Trophoblast cell (in vitro differentiated cells and primary cell): ENCODE data around the gene UPK3A.

Source experiments
- DNase-seq, 2 donors: peaks; one replicate each; pipeline ENCODE4 v3.0.0-alpha.2; 2016
- H2AFZ ChIP-seq: 2 replicates; pipeline ENCODE4 v1.6.1; 2013; ENCODE audit warnings: low read length, moderate library complexity, mild to moderate bottlenecking; ENCODE audit not compliant: insufficient read depth, poor library complexity
- H2AK5ac ChIP-seq: 2 replicates; pipeline ENCODE4 v1.6.1; 2013; ENCODE audit warnings: mild to moderate bottlenecking, low read length
- H2BK120ac ChIP-seq: 2 replicates; pipeline ENCODE4 v1.6.1; 2013; ENCODE audit warnings: low read length, mild to moderate bottlenecking, moderate library complexity; ENCODE audit not compliant: insufficient read depth, poor library complexity
- H2BK12ac ChIP-seq: 2 replicates; pipeline ENCODE4 v1.6.1; 2013; ENCODE audit warnings: mild to moderate bottlenecking, low read length, moderate library complexity
- H2BK5ac ChIP-seq: 2 replicates; pipeline ENCODE4 v1.6.1; 2013; ENCODE audit warnings: low read length, low read depth, moderate library complexity, mild to moderate bottlenecking; ENCODE audit not compliant: poor library complexity
- H3K14ac ChIP-seq: 2 replicates; pipeline ENCODE4 v1.6.1; 2013; ENCODE audit warnings: mild to moderate bottlenecking, low read length
- H3K18ac ChIP-seq: 2 replicates; pipeline ENCODE4 v1.6.1; 2013; ENCODE audit warnings: mild to moderate bottlenecking, low read length
- H3K23ac ChIP-seq: 2 replicates; pipeline ENCODE4 v1.6.1; 2013; ENCODE audit warnings: low read length
- H3K27ac ChIP-seq: 2 replicates; pipeline ENCODE4 v1.5.1; 2013; ENCODE audit warnings: low read depth, mild to moderate bottlenecking, inconsistent platforms, low read length, moderate library complexity
- H3K27me3 ChIP-seq: 2 replicates; pipeline ENCODE4 v1.6.1; 2013; ENCODE audit warnings: inconsistent platforms, mild to moderate bottlenecking, low read length, moderate library complexity; ENCODE audit not compliant: insufficient read depth
- H3K36me3 ChIP-seq, 2 experiments: 1 replicate in 1 of 2; 2 replicates in 1 of 2; pipeline ENCODE4 v1.6.1; 2013; ENCODE audit warnings: low read length in 2 of 2, mild to moderate bottlenecking in 2 of 2, moderate library complexity in 1 of 2; ENCODE audit not compliant: insufficient read depth in 2 of 2, control insufficient read depth in 1 of 2
- H3K4ac ChIP-seq: 2 replicates; pipeline ENCODE4 v1.6.1; 2013; ENCODE audit warnings: low read depth, mild to moderate bottlenecking, low read length, moderate library complexity
- H3K4me1 ChIP-seq, 2 experiments: 1 replicate in 1 of 2; 2 replicates in 1 of 2; pipeline ENCODE4 v1.6.1; 2013; ENCODE audit warnings: low read length in 2 of 2, mild to moderate bottlenecking in 2 of 2, moderate library complexity in 1 of 2; ENCODE audit not compliant: insufficient read depth in 2 of 2, control insufficient read depth in 1 of 2
- H3K4me2 ChIP-seq: 2 replicates; pipeline ENCODE4 v1.6.1; 2013; ENCODE audit warnings: inconsistent platforms, mild to moderate bottlenecking, low read length, moderate library complexity
- H3K4me3 ChIP-seq: 2 replicates; pipeline ENCODE4 v1.5.1; 2013; ENCODE audit warnings: mild to moderate bottlenecking, low read depth, low read length, inconsistent platforms
- H3K79me1 ChIP-seq: one replicate; pipeline ENCODE4 v1.6.1; 2013; ENCODE audit warnings: low read length
- H3K79me2 ChIP-seq: 2 replicates; pipeline ENCODE4 v1.6.1; 2013; ENCODE audit warnings: low read length, mild to moderate bottlenecking; ENCODE audit not compliant: control insufficient read depth, insufficient read depth, poor library complexity
- H3K9ac ChIP-seq: 2 replicates; pipeline ENCODE4 v1.6.1; 2013; ENCODE audit warnings: mild to moderate bottlenecking, low read length
- H3K9me3 ChIP-seq: 2 replicates; pipeline ENCODE4 v1.6.1; 2013; ENCODE audit warnings: low read depth, mild to moderate bottlenecking, control low read depth, inconsistent platforms, low read length; ENCODE audit not compliant: insufficient read depth
- H4K12ac ChIP-seq: 2 replicates; pipeline ENCODE4 v1.6.1; 2013; ENCODE audit warnings: low read depth, mild to moderate bottlenecking, low read length, moderate library complexity
- H4K8ac ChIP-seq: 2 replicates; pipeline ENCODE4 v1.6.1; 2013; ENCODE audit warnings: low read depth, mild to moderate bottlenecking, low read length, moderate library complexity
- H4K91ac ChIP-seq: one replicate; pipeline ENCODE4 v1.6.1; 2013; ENCODE audit warnings: low read depth, mild to moderate bottlenecking, low read length, moderate library complexity
- WGBS: extraction: QIAGEN DNeasy Blood & Tissue Kit; methylation state at CpG from one replicate; pipeline ENCODE4 v1.1.7; 2013; ENCODE audit warnings: missing lambda C conversion rate; ENCODE audit not compliant: insufficient read length, insufficient coverage; ENCODE audit errors: extremely low coverage; 5-methylcytosine and 5-hydroxymethylcytosine counted together

The UPK3A gene

DNA sequence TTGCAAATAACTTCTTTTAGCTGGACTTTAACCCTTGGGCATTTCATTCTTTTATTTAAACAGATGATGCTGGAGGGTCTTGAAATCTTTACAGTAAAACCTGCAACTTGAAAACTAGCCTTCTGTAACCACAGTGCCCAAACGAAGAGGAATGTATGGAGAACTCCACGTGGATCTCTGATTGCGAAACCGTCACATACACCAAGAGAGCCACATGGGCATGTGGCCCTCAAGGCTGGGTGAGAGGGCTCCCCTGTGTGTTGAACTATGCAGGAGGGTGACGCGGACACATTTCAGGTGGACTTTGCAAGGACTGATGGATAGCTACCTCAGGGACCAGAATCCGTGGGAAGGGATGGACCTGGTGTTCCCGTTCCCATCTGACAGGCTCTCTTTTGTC lies 55.6 kb downstream of the UPK3A start:
- Histone ChIP-seq H3K9me3 (no peaks in the 10 kb centered on the region), H3K79me2 (no peaks in the 10 kb centered on the region), H3K4me3 (no peak overlapping the region), H2BK12ac (no peak overlapping the region), H2BK120ac (no peak overlapping the region), H3K4me2 (no peak overlapping the region), H3K4me1 (no peaks in the 10 kb centered on the region), H3K14ac (no peak overlapping the region), H4K8ac (no peak overlapping the region), H4K12ac (no peak overlapping the region), H3K9ac (no peak overlapping the region), H3K4ac (no peak overlapping the region), H2BK5ac (no peak overlapping the region), H2AK5ac (no peak overlapping the region), H3K27me3 (no peaks in the 10 kb centered on the region), H3K18ac (no peak overlapping the region), H3K23ac (no peak overlapping the region), H3K79me1 (no peaks in the 10 kb centered on the region), H2AFZ (no peak overlapping the region), H3K36me3 (peaks cover 37 to 45% of the 10 kb centered on the region in 2 experiments), H4K91ac (no peak overlapping the region), H3K27ac (no peak overlapping the region)
- no peak for DNase-seq
- WGBS = no CpG with 5 or more reads among the region's 8 CpGs

DNA sequence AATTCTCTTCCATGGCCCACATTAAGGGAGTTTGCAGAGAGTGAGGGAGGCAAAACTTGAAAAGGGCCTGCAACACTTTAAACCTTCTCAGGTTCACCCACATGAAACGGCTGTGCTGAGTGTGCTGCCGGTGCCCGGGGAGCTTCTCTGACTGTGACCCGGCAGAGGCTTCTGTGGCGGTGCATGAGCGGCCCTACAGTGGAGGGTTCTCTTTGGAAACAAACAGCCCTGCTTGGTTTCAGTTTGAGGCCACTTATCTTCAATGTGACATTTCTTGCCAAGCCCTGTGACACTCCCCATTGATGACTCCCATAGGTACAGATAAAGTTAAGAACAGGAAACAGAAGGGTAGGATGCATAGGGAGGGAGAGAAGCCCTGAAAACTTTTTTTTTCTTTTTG lies 56.7 kb downstream of the UPK3A start:
- Histone ChIP-seq H2AFZ (no peak overlapping the region), H3K27me3 (no peaks in the 10 kb centered on the region), H3K4me1 (no peaks in the 10 kb centered on the region), H3K9me3 (no peaks in the 10 kb centered on the region), H3K4me3 (no peak overlapping the region), H4K91ac (no peak overlapping the region), H3K23ac (no peak overlapping the region), H3K4ac (no peak overlapping the region), H2BK120ac (no peak overlapping the region), H3K18ac (no peak overlapping the region), H3K36me3 (peaks cover 28 to 34% of the 10 kb centered on the region in 2 experiments), H2BK12ac (no peak overlapping the region), H3K27ac (no peak overlapping the region), H3K79me1 (no peaks in the 10 kb centered on the region), H3K9ac (no peak overlapping the region), H2AK5ac (no peak overlapping the region), H2BK5ac (no peak overlapping the region), H4K8ac (no peak overlapping the region), H4K12ac (no peak overlapping the region), H3K79me2 (no peaks in the 10 kb centered on the region), H3K14ac (no peak overlapping the region), H3K4me2 (no peak overlapping the region)
- WGBS = no CpG with 5 or more reads among the region's 6 CpGs
- DNase-seq = no peak

GRCh38 chr22:45343143-45343542 lies 58.4 kb downstream of the UPK3A start:
- no peak overlapping the region for H3K23ac ChIP-seq
- no peak overlapping the region for H3K14ac ChIP-seq
- H3K4me2 ChIP-seq = no peak overlapping the region
- no peaks in the 10 kb centered on the region for H3K79me2 ChIP-seq
- no peak overlapping the region for H4K91ac ChIP-seq
- H2BK120ac ChIP-seq = no peak overlapping the region
- H4K12ac ChIP-seq = no peak overlapping the region
- H3K4me1 ChIP-seq = no peaks in the 10 kb centered on the region
- no peak overlapping the region for H3K27ac ChIP-seq
- H2BK5ac ChIP-seq = no peak overlapping the region
- H3K4ac ChIP-seq = no peak overlapping the region
- H2AFZ ChIP-seq = no peak overlapping the region
- H3K9me3 ChIP-seq = no peaks in the 10 kb centered on the region
- H3K18ac ChIP-seq = no peak overlapping the region
- H2AK5ac ChIP-seq = no peak overlapping the region
- H3K27me3 ChIP-seq = no peaks in the 10 kb centered on the region
- no CpG with 5 or more reads among the region's 8 CpGs for WGBS
- H3K36me3 ChIP-seq = peaks cover 20 to 24% of the 10 kb centered on the region in 2 experiments
- no peaks in the 10 kb centered on the region for H3K79me1 ChIP-seq
- no peak for DNase-seq
- no peak overlapping the region for H4K8ac ChIP-seq
- no peak overlapping the region for H3K9ac ChIP-seq
- H3K4me3 ChIP-seq = no peak overlapping the region
- H2BK12ac ChIP-seq = no peak overlapping the region

- H2AK5ac ChIP-seq = no peak overlapping the region
- no peaks in the 10 kb centered on the region for H3K79me1 ChIP-seq
- no peak overlapping the region for H3K27ac ChIP-seq
- H3K36me3 ChIP-seq = peaks cover 14 to 17% of the 10 kb centered on the region in 2 experiments
- H3K4ac ChIP-seq = no peak overlapping the region
- no peaks in the 10 kb centered on the region for H3K79me2 ChIP-seq
- H2AFZ ChIP-seq = no peak overlapping the region
- H3K4me3 ChIP-seq = no peak overlapping the region
- no CpG with 5 or more reads among the region's 5 CpGs for WGBS
- H3K9me3 ChIP-seq = no peaks in the 10 kb centered on the region
- no peaks in the 10 kb centered on the region for H3K27me3 ChIP-seq
- H4K91ac ChIP-seq = no peak overlapping the region
- no peak overlapping the region for H2BK120ac ChIP-seq
- no peak overlapping the region for H3K18ac ChIP-seq
- H3K4me1 ChIP-seq = no peaks in the 10 kb centered on the region
- H2BK5ac ChIP-seq = no peak overlapping the region
- H3K23ac ChIP-seq = no peak overlapping the region
- H3K4me2 ChIP-seq = no peak overlapping the region
- H4K12ac ChIP-seq = no peak overlapping the region
- H3K9ac ChIP-seq = no peak overlapping the region
- H4K8ac ChIP-seq = no peak overlapping the region
- peak in 1 of 2 donors; percentile 38 for DNase-seq
- no peak overlapping the region for H2BK12ac ChIP-seq
- no peak overlapping the region for H3K14ac ChIP-seq
These were observed 59.6 kb downstream of the UPK3A start for GRCh38 chr22:45344334-45344733.
